Fibroblast of lung (primary cell): Measurements from ENCODE around the gene GRK4.

ENCODE experiments used
- EZH2 ChIP-seq: IDR thresholded peaks from 2 replicates; pipeline ENCODE4 v1.5.1; 2012; ENCODE audit warnings: low read length, control low read depth, mild to moderate bottlenecking; ENCODE audit errors: missing control alignments
- TF ChIP-seq, protein P1 (sequence below), 2 donors: IDR thresholded peaks in 1 of 2; conservative IDR thresholded peaks in 1 of 2; 1 replicate in 1 of 2; 2 replicates in 1 of 2; pipeline ENCODE4 v1.5.1; 2011 to 2012; ENCODE audit warnings: low read length in 2 of 2, control low read depth in 1 of 2, inconsistent platforms in 1 of 2, low read depth in 1 of 2, mild to moderate bottlenecking in 1 of 2

DNA sequence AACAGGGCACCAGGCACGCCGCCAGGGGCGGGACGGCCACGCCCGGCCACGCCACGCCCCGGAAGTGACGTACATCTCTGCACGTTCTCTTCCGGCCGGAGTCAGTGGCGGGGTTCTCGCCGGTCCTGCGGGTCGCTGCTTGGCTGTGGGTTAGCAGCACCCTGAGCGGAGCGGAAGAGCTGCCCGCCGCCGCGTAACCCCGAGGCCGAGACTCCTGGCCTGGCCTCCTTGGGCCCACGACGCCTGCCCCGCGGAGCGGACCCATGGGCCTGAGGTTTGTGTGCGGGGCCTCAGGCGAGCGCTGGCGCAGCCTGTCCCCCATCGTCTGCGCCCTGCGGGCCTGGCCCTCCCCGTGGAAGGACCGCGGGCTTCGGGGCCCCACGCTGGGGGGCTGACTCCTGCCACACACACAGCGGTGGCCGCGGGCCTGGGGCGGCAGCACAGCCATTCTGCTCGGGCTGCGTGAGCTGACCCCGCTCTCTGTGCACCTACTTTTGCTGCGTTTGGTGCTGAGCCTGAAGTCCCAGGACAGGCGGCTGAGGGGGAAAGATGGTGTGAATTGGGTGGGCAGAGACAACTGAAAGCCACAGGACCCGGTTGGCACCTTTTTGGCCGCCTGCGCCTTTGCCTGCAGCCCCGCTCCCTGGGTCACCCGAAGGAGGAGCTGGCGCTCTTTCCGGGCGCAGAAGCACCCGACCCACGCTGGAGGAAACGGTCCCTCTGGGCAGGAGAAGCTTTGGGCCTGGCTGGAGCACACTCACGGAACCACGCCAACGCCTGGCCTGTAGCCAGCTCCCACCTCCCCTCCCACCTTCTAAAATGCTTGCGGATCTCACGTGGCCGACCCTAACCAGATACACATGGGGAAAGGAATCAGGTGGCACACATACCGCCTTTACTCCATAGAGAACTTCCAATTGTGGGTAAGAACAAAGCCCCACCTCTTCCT is 28.3 kb upstream of the GRK4 start:
- TF ChIP-seq, protein P1, sequence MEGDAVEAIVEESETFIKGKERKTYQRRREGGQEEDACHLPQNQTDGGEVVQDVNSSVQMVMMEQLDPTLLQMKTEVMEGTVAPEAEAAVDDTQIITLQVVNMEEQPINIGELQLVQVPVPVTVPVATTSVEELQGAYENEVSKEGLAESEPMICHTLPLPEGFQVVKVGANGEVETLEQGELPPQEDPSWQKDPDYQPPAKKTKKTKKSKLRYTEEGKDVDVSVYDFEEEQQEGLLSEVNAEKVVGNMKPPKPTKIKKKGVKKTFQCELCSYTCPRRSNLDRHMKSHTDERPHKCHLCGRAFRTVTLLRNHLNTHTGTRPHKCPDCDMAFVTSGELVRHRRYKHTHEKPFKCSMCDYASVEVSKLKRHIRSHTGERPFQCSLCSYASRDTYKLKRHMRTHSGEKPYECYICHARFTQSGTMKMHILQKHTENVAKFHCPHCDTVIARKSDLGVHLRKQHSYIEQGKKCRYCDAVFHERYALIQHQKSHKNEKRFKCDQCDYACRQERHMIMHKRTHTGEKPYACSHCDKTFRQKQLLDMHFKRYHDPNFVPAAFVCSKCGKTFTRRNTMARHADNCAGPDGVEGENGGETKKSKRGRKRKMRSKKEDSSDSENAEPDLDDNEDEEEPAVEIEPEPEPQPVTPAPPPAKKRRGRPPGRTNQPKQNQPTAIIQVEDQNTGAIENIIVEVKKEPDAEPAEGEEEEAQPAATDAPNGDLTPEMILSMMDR (conservative IDR thresholded peaks at IDR 0.05 in 1 of 2, IDR thresholded peaks at IDR 0.05 in 1 of 2; ENCODE audit: low read depth in 1 of 2, low read length in 2 of 2) = no peak
- no peak for TF ChIP-seq EZH2
